Fibroblast of the aortic adventitia (primary cell): ENCODE results near the gene GOLIM4. TPM values are rescaled to one million over a fixed set of nuclear protein-coding genes. Genes with fewer than 3 reads are reported as not detected.
A peak's percentile ranks its signal among the peaks of the same experiment; 100 is the strongest.
"Not testable (repeated sequence)": the region's sequence is repeated elsewhere in the genome, so short reads cannot be mapped to it uniquely, and the experiment has no call there.

ENCODE experiments used
- DNase-seq: peaks from one replicate; pipeline ENCODE4 v3.0.0-alpha.2; 2010; ENCODE audit warnings: low read depth
- H3K4me3 ChIP-seq: 2 replicates; pipeline ENCODE4 v1.5.1; 2011; ENCODE audit warnings: low read depth, mild to moderate bottlenecking, control low read depth, low read length, moderate library complexity
- CTCF ChIP-seq: IDR thresholded peaks from 2 replicates; pipeline ENCODE4 v1.5.1; 2011; ENCODE audit warnings: mild to moderate bottlenecking, low read length, control low read depth, inconsistent platforms; ENCODE audit not compliant: insufficient read depth
- total RNA-seq: library from RNA; depleted of rRNA; stranded (reverse); fragments of >200 nt; gene quantifications from 2 replicates; pipeline ENCODE4 v1.2.3, GENCODE V29; 2012; ENCODE audit warnings: low replicate concordance

The GOLIM4 gene
- total RNA-seq, 1 donor = 50.0 TPM

GRCh38 chr3:168058481-168058880 lies 37.2 kb downstream of the GOLIM4 start:
- TF ChIP-seq CTCF = no peak
- DNase-seq = no peak
- H3K4me3 ChIP-seq = no peak overlapping the region

- not testable (repeated sequence) for H3K4me3 ChIP-seq
These were observed 39.1 kb downstream of the GOLIM4 start for GRCh38 chr3:168056398-168057230.

DNA sequence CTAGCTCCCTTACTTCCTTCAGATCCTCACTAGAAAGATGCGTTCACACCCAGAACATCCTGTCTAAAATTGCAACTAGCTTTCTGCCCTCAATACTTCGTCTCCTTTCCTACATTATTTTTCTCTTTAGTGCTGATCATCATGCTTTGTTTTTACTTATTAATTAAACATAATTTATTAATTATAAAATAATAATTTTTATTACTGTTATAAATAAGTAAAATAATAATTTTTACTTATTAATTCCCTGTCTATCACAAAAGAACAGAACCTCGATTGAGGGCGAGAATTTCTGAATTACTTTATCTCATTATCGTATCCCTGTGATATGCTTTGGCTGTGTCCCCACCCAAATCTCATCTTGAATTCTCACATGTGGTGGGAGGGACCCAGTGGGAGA lies 41.3 kb downstream of the GOLIM4 start:
- DNase-seq = no peak
- H3K4me3 ChIP-seq = no peak overlapping the region
- TF ChIP-seq CTCF = no peak

More at GRCh38 chr3:168056398-168057230, 39.1 kb downstream of the GOLIM4 start:
- not testable (repeated sequence) for DNase-seq

DNA sequence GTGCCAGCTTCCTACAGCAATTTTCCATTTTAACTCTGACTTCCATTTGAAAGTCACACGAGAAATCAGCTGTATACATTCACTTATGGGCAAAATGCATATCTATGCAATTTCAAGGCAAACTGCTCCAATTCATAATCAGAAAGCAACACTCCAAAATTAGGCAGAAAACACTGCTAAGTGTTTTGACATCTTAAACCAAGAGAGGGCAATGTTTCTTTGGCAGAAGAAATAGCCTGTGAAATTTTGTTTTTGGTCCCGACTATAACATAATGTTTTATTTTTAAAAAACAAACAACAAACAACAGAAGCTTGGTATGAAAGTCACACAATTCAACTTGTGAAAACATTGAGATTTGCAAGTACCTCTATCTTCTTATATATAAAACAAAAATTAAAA lies 42.6 kb downstream of the GOLIM4 start:
- peak; percentile 48 for TF ChIP-seq CTCF
- no peak for DNase-seq
- no peak overlapping the region for H3K4me3 ChIP-seq

GRCh38 chr3:168052515-168052914 lies 43.2 kb downstream of the GOLIM4 start:
- no peak overlapping the region for H3K4me3 ChIP-seq
- no peak for DNase-seq
- no peak for TF ChIP-seq CTCF

DNA sequence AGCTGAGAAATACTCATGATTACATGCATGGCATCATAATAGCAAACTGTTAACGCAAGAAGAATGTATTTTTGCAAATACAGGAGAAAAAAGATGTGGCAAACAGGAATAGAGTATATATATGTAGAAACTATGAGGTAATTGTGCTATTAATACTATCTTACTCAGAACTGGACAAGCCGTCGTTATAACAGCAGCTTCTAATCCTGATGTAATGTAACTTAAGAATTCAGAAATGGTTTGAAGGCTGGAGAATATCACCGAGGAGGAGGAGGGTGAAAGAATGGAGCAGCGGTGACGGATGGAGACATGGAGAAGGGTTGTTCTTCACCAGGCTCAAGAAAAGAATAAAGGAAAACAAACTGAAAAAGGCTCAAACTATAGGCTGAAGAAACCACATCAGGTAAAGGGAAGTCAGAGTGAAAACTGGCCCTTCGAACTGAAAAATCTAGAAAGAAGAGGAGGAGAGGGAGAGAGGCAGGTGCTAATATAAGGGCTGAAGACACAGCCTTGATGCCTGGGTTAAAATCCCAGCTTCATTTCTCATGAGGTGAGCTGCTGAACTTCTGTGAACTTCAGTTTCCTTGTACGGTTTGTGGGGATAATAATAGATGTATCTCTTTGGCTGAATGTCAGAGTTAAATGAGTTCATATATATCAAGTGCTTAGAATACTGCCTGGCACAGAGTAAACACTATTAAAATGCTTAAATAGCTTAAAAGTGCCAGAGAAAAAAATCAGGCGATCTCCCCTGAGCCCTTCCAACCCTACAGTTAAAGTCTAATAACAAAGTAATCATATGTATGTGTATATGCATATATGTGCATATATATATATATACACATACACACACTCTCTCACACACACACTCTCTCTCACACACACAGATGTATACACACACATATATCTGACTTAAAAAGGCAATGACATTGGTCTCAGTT lies 43.9 kb downstream of the GOLIM4 start:
- no peak for TF ChIP-seq CTCF
- peak; percentile 79 for DNase-seq
- H3K4me3 ChIP-seq = no peak overlapping the region

GRCh38 chr3:168051070-168051469 lies 44.7 kb downstream of the GOLIM4 start:
- no peak overlapping the region for H3K4me3 ChIP-seq
- no peak for TF ChIP-seq CTCF
- DNase-seq = no peak
